GM12801 (cell line): Measurements from ENCODE around the gene PHACTR1.

Experiments used
- TF ChIP-seq, protein P1 (sequence below): IDR thresholded peaks from one replicate; pipeline ENCODE4 v1.5.1; 2011; ENCODE audit warnings: control low read depth; ENCODE audit not compliant: insufficient read length; ENCODE audit errors: extremely low read depth

PHACTR1 gene

GRCh38 chr6:13147782-13148181 lies 431.2 kb downstream of the PHACTR1 start:
- TF ChIP-seq, protein P1, sequence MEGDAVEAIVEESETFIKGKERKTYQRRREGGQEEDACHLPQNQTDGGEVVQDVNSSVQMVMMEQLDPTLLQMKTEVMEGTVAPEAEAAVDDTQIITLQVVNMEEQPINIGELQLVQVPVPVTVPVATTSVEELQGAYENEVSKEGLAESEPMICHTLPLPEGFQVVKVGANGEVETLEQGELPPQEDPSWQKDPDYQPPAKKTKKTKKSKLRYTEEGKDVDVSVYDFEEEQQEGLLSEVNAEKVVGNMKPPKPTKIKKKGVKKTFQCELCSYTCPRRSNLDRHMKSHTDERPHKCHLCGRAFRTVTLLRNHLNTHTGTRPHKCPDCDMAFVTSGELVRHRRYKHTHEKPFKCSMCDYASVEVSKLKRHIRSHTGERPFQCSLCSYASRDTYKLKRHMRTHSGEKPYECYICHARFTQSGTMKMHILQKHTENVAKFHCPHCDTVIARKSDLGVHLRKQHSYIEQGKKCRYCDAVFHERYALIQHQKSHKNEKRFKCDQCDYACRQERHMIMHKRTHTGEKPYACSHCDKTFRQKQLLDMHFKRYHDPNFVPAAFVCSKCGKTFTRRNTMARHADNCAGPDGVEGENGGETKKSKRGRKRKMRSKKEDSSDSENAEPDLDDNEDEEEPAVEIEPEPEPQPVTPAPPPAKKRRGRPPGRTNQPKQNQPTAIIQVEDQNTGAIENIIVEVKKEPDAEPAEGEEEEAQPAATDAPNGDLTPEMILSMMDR, result no peak

DNA sequence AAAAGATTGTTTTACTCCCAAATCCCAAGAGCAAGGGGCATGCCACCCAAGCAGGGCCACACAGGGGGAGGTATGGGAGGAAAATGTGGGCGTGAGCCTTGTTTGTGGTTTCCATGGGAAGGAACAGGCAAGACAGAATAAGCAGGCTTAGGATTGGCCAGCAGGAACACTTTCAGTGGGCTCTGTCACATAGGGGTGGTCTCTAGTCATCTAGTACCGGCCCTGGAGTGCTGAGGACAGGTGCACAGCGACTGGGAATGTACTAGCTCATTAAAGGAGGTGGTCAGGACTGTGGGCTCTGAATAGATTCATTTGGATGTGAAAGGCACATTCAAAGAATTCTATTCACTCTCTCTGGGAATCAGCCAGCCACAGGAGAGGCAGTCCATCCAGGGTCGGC lies 436.2 kb downstream of the PHACTR1 start:
- TF ChIP-seq, protein P1, result no peak

DNA sequence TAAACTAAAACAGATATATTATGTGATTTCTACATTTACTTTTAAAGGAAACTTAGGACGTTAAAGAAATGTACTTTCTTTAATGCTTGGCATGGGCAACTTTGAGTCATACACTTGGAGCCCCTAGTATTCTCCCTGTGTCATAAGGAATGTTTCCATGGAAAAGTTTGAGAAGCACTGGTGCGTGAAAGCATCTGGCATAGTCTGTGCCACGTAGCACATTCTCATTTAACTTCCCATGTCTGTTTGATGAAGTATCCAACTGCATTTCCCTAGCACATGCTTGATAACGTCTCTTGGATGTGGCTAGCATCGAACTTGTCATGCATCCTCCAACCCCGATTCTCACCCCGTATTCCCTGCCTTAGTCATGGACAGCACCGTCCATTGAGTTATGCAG lies 439.8 kb downstream of the PHACTR1 start:
- TF ChIP-seq, protein P1, result no peak

DNA sequence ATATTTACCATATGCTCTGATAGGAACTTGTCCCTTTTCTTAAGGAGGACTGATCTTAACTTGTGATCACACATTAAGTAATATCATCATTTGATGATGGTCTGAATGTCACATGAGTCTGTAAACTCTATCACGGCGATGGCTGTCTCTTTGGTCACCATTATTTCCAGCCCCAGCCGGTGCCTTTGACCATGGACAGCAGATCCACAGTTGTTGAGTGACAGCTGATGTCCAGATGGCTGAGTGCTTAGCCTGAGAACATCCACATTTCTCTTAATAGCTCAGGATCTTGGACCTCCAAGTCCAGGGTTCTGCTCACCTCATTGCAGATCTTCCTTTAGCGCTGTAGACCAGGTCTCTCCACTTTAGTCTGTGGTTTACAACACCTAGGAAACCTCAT lies 440.7 kb downstream of the PHACTR1 start:
- TF ChIP-seq, protein P1, result no peak

GRCh38 chr6:13159300-13159699 lies 442.7 kb downstream of the PHACTR1 start:
- TF ChIP-seq, protein P1, result no peak

DNA sequence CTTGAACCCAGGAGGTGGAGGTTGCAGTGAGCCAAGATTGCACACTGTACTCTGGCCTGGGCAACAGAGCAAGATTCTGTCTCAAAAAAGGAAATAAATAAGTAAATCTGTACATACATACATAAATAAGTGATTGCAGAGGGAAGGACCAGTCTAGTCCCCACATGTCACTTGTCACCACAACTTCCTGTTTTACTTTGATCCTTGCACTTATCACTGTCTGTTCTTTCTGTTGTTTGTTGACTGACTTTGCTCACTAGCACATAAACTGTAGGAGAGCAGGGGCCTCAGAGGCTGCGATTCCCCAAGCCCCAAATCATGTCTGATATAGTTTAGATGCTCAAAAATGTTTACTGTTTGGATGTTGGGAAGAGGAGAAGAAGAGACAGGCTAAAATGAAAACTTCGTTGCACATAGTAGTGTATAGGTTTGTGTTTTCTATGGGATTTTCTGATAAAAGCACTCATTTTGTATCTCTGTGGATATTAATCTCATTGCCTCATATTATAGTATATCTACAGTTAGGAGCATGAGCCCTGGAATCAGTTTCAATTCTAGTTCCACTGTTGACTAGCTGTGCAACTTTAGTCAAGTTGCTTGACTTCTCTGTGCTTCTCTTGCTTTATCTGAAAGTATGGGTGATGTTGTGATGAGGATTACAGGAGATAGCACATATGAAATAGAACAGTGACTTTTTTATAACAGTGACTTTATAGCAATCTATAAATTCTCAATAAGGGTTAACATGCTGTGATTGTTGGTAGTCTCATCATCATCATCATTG lies 446.8 kb downstream of the PHACTR1 start:
- TF ChIP-seq, protein P1, result no peak

DNA sequence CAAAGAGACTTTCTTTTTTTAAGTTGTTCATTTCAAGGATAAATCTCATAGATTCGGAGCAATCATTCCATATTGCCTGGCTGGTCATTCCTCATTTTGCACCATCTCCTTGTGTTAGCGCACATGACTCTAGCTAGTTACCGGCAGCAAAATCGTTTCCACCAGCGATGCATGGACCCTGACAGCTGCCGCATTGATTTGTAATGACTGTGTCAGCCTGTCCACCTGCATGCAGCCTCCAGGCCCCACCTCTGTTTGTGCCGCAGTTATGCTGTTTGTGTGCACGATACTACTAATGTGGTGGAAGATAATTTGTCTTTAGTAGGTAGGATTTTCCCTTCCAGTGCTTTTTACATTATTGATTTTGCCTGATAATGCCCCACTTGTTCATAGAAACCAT lies 447.7 kb downstream of the PHACTR1 start:
- TF ChIP-seq, protein P1, result no peak
